HEK293T (cell line): ENCODE data around the gene KRTAP22-1.

Experiments used
- CTCF ChIA-PET: fragments of 350-600 bp; formaldehyde crosslinking; extraction: SDS; loops from one replicate; lab custom pipeline; 2021; ENCODE audit warnings: antibody characterized with exemption, inconsistent platforms; lab: Yijun Ruan, JAX
- POLR2A ChIA-PET: fragments of 350-600 bp; formaldehyde crosslinking; extraction: SDS; loops from one replicate; lab custom pipeline; 2020; ENCODE audit warnings: antibody characterized with exemption, inconsistent platforms; lab: Yijun Ruan, JAX
- DNase-seq: peaks from one replicate; pipeline ENCODE4 v3.0.0; 2012; ENCODE audit warnings: mixed read lengths; ENCODE audit errors: extremely low spot score
- ARNT ChIP-seq: fragments of 450-650 bp; IDR thresholded peaks from 2 replicates; pipeline ENCODE4 v1.6.1; 2017; ENCODE audit warnings: mild to moderate bottlenecking
- BHLHE40 ChIP-seq: fragments of 450-650 bp; IDR thresholded peaks from 2 replicates; pipeline ENCODE4 v1.6.1; 2016; ENCODE audit warnings: mild to moderate bottlenecking, moderate library complexity, borderline replicate concordance
- CTBP1 ChIP-seq: fragments of 450-650 bp; IDR thresholded peaks from 2 replicates; pipeline ENCODE4 v1.6.1; 2016; ENCODE audit warnings: borderline replicate concordance
- ELF4 ChIP-seq: fragments of 450-650 bp; IDR thresholded peaks from 2 replicates; pipeline ENCODE4 v1.6.1; 2017; ENCODE audit warnings: antibody characterized with exemption
- FOXA1 ChIP-seq: fragments of 450-650 bp; IDR thresholded peaks from 2 replicates; pipeline ENCODE4 v1.6.1; 2016; ENCODE audit warnings: mild to moderate bottlenecking
- FOXK2 ChIP-seq: fragments of 450-650 bp; IDR thresholded peaks from 2 replicates; pipeline ENCODE4 v1.6.1; 2016; ENCODE audit warnings: mild to moderate bottlenecking
- FOXM1 ChIP-seq: fragments of 450-650 bp; IDR thresholded peaks from 2 replicates; pipeline ENCODE4 v1.6.1; 2017; ENCODE audit warnings: mild to moderate bottlenecking, borderline replicate concordance
- HDGF ChIP-seq: fragments of 450-650 bp; IDR thresholded peaks from 2 replicates; pipeline ENCODE4 v1.6.1; 2017; ENCODE audit warnings: antibody characterized with exemption, borderline replicate concordance
- L3MBTL2 ChIP-seq: fragments of 450-650 bp; conservative IDR thresholded peaks from 2 replicates; pipeline ENCODE4 v1.6.1; 2016; ENCODE audit warnings: mild to moderate bottlenecking
- LEF1 ChIP-seq: fragments of 450-650 bp; IDR thresholded peaks from 2 replicates; pipeline ENCODE4 v1.6.1; 2017; ENCODE audit warnings: mild to moderate bottlenecking, borderline replicate concordance
- NFRKB ChIP-seq: fragments of 450-650 bp; IDR thresholded peaks from 2 replicates; pipeline ENCODE4 v1.6.1; 2016; ENCODE audit warnings: mild to moderate bottlenecking, moderate library complexity
- SP1 ChIP-seq: fragments of 450-650 bp; IDR thresholded peaks from 2 replicates; pipeline ENCODE4 v1.6.1; 2017
- SUZ12 ChIP-seq: fragments of 450-650 bp; IDR thresholded peaks from 2 replicates; pipeline ENCODE4 v1.6.1; 2016; ENCODE audit warnings: mild to moderate bottlenecking
- TARDBP ChIP-seq: fragments of 450-650 bp; IDR thresholded peaks from 2 replicates; pipeline ENCODE4 v1.6.1; 2016
- ZNF384 ChIP-seq: fragments of 450-650 bp; IDR thresholded peaks from 2 replicates; pipeline ENCODE4 v1.6.1; 2016
- TF ChIP-seq, protein P1 (sequence below): fragments of 450-650 bp; IDR thresholded peaks from 2 replicates; pipeline ENCODE4 v1.6.1; 2016

KRTAP22-1 gene

GRCh38 chr21:30616125-30616524, 15.2 kb downstream of the KRTAP22-1 start, which contains the start of gene KRTAP20-1:
Gene KRTAP20-1, plus strand, starts transcription at chr21:30616425. Its CDS starts 30 bp downstream, at chr21:30616455.
- POLR2A ChIA-PET = no interaction called here
- CTCF ChIA-PET = no interaction called here
- TF ChIP-seq NFRKB (no peak), LEF1 (no peak), ARNT (no peak), TARDBP (no peak), FOXM1 (no peak)
- no peak for DNase-seq

GRCh38 chr21:30620080-30620479, 19.2 kb downstream of the KRTAP22-1 start:
- CTCF ChIA-PET = no interaction called here
- POLR2A ChIA-PET = no interaction called here
- no peak for TF ChIP-seq FOXM1
- TF ChIP-seq SP1 = no peak
- no peak for TF ChIP-seq TARDBP
- no peak for TF ChIP-seq ARNT
- no peak for TF ChIP-seq SUZ12
- no peak for DNase-seq

DNA sequence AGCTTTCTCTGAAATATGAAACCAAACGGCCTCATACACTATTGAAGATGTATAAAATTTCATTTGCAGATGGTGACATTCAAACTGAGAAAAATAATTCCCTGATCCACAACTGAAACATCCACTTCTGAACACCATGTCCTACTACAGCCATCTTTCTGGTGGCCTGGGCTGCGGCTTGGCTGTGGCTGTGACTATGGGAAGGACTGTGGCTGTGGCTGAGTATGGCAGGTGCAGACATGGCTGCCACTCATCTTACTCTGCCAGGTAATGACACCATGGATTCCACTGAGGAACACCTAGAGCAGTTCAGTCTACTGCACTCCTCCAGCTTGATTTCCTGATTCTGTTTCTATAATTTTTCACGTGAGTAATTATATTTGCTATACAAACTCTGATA, 19.6 kb downstream of the KRTAP22-1 start, which contains the start of gene KRTAP20-4:
TSS of gene KRTAP20-4 (plus strand) at position 106 of the 400 bp plus-strand sequence.
- no peak for TF ChIP-seq ARNT
- TF ChIP-seq L3MBTL2 = no peak
- TF ChIP-seq, protein P1, sequence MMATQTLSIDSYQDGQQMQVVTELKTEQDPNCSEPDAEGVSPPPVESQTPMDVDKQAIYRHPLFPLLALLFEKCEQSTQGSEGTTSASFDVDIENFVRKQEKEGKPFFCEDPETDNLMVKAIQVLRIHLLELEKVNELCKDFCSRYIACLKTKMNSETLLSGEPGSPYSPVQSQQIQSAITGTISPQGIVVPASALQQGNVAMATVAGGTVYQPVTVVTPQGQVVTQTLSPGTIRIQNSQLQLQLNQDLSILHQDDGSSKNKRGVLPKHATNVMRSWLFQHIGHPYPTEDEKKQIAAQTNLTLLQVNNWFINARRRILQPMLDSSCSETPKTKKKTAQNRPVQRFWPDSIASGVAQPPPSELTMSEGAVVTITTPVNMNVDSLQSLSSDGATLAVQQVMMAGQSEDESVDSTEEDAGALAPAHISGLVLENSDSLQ = no peak
- TF ChIP-seq SUZ12 = no peak
- CTCF ChIA-PET = no interaction called here
- POLR2A ChIA-PET = no interaction called here
- no peak for DNase-seq

GRCh38 chr21:30623362-30623761, 22.5 kb downstream of the KRTAP22-1 start:
- CTCF ChIA-PET = no interaction called here
- TF ChIP-seq HDGF (no peak), TARDBP (no peak), ZNF384 (no peak), ELF4 (no peak), FOXK2 (no peak), ARNT (no peak)
- POLR2A ChIA-PET = no interaction called here
- DNase-seq = no peak

DNA sequence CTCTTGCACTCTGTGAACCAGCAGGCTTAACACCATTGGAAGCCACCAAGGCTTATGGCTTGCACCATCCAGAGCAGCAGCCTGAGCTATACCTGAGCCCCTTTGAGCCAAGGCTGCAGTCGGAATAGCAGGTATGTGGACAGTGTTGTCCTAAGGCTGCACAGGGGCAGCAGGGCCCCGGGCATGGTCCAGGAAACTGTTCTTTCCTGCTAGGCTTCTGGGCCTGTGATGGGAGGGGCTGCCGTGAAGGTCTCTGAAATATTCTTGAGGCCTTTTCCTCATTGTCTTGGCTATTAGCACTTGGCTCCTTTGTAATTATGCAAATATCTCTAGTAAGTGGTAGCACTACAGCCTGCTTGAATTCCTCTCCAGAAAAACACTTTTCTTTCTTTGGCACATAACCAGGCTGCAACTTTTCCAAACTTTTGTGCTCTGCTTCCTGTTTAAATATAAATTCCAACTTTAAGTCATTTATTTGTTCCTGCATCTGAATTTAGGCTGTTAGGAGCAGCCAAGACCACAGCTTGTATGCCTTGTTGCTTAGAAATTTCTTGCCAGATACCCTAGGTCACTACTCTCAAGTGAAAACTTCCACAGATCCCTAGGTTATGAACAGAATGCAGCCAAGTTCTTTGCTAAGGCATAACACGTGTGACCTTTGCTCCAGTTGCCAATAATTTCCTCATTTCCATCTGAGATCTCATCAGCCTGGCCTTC, 24.7 kb downstream of the KRTAP22-1 start:
- no peak for TF ChIP-seq NFRKB
- no peak for TF ChIP-seq CTBP1
- TF ChIP-seq SP1 = no peak
- no peak for TF ChIP-seq SUZ12
- TF ChIP-seq LEF1 = no peak
- TF ChIP-seq ELF4 = no peak
- no peak for TF ChIP-seq HDGF
- TF ChIP-seq FOXM1 = no peak
- TF ChIP-seq, protein P1 = no peak
- TF ChIP-seq ZNF384 = no peak
- TF ChIP-seq ARNT = no peak
- no peak for TF ChIP-seq BHLHE40
- TF ChIP-seq FOXA1 = no peak
- TF ChIP-seq FOXK2 = no peak
- TF ChIP-seq L3MBTL2 = no peak
- no peak for TF ChIP-seq TARDBP
- DNase-seq = no peak
- POLR2A ChIA-PET = no interaction called here
- CTCF ChIA-PET = no interaction called here

DNA sequence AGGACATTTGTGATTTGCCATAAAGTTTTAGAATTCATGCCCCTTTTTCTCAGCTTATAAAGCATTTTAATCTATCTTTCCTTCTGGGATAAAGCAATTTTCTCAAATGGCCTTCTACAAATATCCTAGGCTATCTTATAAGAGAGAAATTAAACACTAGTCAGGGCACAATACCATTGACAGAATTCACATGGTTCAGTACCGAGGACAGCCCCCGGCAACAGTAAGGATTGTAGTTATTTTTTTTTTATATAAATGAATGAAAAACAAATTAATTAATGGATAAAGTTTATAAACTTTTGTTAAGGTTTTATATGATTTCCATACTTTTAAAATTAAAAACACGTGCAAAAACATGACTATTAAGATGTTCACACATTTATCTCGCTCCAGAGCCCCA, 27.2 kb downstream of the KRTAP22-1 start:
- POLR2A ChIA-PET = no interaction called here

More for the DNA sequence above, 27.2 kb downstream of the KRTAP22-1 start:
- CTCF ChIA-PET = no interaction called here
- DNase-seq = no peak
- TF ChIP-seq LEF1 = no peak
- TF ChIP-seq HDGF = no peak
- TF ChIP-seq FOXM1 = no peak
- TF ChIP-seq FOXK2 = no peak
- no peak for TF ChIP-seq ZNF384
- TF ChIP-seq NFRKB = no peak
- TF ChIP-seq L3MBTL2 = no peak
- TF ChIP-seq SP1 = no peak
- no peak for TF ChIP-seq CTBP1
- no peak for TF ChIP-seq SUZ12
- TF ChIP-seq FOXA1 = no peak
- no peak for TF ChIP-seq ELF4
- no peak for TF ChIP-seq BHLHE40
- no peak for TF ChIP-seq ARNT
- TF ChIP-seq, protein P1 = no peak
- no peak for TF ChIP-seq TARDBP
